Measurements from ENCODE around the gene CLEC19A.

CLEC19A gene

DNA sequence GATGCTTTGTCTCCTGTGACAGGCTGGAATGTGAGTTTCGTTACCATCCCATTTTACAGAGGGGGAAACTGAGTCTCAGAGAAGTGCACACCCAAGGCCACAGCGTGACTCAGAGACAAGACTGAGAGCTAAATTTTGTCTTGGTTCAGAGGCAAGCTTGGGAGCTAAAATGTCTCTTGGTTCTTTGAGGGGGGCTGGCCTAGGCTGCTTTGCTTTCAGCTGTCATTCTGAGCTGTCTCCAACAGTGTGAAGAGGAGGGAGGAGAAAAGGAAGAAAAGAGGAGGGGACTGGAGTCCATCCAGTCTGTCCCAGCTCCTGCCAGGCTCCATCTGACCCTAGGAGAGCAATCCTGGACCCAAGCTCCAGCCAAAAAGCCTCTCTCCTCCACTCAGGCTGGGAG is at the start of gene CLEC19A:
Gene CLEC19A (plus strand): TSS at position 301 of the 400 bp plus-strand sequence. CDS start 121 bp downstream, outside the sequence.
- DNase-seq: no peak

DNA sequence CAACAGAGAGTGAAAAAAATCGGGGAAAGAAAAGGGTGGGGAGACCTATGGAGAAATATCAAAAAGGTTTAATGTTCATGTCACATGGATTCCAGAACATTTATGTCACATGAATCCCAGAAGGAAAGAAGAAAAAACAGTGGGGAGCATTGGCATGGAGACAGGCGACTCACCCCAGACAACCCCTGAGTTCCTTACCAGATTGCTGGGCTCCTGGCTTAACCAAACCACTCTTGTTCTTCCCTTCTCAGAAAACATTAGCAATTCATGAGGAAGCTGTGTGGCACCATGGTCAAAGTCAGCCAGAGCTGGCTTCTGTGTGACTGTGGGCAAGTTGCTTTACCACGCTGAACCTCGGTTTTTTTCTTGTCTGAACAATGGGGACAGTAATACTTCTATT is 49.6 kb upstream of the CLEC19A start:
- no peak for DNase-seq

DNA sequence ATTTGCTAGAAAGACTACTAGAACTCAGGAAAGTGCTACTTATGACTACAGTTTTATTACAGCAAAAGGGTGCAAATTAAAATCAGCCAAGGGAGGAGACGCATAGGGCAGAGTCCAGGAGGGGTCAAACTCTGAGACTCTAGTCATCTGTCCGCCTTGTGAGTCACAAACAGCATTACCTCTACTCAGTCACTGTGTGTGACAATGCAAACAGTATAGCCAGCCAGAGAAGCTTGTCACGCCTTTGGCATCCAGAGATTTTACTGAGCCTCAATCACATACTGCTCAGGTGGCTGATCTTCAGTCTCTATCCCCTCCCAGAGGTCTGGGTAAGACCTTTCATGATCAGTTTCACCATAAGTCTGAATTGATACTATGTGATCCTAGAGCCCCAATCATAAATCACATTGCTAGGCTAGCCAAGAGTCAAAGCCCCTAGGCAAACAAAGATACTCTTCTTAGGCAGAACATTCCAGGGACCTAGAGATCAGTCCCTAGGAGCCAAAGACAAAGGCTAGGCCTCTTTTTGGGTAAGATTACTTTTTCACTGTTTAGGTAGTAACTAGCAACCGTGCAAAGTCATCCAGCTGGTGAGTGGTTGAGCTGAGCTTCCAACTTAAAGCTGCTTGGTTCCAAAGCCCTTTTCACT is 48.8 kb upstream of the CLEC19A start:
- DNase-seq: no peak

DNA sequence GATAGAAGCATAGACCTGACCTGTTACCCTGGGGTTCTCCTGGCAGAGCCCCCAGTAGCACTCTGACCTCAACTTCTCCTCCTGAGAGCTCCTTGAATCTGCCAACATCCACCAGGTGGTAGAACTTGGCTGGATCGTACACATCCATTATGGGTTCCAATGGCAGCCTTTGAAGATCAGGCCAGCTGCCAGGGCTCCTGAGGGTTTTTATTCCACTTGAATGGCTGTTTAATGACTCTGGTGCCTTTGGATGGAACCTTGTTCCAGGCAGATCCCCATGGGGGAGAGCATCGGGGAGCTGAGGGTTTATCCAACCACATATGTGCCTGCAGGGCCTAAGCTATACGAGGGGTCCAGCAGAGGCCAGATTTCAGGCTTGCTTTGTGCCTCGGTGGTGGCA is 47.1 kb upstream of the CLEC19A start:
- DNase-seq: no peak

DNA sequence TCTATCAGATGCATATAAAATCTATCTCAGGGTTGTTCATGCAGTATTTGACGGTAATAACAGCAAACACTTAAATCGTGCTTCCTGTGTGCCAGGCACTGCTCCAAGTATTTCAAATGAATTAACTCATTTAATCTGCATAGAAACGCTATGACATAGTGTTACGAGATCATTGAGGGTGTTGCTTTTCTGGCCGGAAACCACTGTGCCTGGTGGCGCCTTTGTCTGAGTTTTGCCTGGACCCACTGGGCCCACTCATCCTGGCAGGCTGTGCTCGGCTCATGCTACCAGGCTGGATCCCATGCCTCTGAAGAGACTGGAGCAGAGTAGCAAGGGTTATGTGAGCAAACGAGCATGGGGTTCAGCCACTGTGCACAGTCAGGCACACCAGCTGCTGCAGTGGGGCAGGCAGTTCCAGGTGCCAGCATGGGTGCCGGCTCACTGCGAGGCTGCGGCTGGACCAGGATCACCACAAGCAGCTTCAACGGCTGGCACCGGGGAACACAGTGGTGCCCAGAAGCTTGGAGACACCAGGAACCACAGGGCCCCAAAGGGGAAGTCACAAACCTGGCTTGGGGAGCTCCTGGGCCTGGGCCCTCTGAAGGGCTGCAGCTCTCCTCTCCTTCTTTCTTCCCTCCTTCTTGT is 45.9 kb upstream of the CLEC19A start:
- DNase-seq: no peak

DNA sequence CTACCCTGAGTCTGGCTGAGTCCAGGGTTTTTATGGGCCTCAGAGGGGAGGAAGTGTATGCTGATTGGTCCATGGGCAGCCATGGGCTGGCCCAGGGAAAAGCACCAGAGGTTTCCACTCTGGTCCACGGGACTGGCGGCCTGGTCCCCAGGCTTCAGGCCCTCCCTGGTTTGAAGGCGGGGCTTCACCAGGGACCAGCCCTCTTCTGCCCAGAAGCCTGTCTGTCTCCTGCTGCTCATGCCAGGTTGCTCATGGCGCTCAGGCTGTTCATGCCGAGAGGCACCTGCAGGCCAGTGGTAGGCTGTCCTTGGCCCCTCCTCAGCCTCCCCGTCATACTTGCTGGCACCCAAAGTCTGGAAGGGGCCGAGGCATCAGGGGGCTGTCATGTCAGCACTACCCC is 45.0 kb upstream of the CLEC19A start:
- no peak for DNase-seq

DNA sequence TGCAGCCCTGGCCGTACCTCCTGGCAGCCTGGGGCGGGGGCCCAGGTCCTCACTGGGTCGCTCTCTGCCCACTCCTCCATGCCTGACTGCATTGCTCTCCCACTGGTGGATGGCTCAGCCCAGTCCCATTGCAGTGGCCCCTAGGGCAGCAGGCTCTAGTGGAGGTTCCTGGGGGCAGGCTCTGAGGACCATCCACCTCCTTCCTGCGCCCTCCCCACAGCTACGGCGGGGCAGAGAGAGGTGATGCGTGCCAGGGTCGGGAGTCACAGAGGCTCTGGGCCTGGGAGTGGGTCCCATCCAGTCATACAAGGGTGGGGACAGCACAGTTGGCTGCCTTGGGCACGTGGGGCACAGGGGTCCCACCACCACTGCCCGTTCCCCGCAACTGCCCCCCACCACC is 44.0 kb upstream of the CLEC19A start:
- DNase-seq: no peak

DNA sequence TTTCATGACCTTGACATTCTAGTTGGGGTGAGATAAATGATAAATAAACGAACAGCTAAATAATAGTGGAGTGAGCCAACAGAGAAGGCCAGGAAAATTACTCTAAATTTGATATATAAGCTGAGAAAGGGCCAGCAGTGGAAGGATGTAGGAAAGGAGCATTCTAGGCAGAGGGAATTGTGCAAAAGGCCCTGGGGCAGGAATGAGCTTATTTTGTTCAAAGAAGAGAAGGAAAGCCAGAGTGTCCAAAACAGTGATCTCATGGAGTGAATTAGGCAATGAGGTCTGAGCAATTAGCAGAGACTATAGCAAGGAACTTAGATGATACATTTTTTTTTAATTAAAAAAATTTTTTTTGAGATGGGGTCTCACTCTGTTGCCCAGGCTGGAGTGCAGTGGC is 43.3 kb upstream of the CLEC19A start:
- no peak for DNase-seq

DNA sequence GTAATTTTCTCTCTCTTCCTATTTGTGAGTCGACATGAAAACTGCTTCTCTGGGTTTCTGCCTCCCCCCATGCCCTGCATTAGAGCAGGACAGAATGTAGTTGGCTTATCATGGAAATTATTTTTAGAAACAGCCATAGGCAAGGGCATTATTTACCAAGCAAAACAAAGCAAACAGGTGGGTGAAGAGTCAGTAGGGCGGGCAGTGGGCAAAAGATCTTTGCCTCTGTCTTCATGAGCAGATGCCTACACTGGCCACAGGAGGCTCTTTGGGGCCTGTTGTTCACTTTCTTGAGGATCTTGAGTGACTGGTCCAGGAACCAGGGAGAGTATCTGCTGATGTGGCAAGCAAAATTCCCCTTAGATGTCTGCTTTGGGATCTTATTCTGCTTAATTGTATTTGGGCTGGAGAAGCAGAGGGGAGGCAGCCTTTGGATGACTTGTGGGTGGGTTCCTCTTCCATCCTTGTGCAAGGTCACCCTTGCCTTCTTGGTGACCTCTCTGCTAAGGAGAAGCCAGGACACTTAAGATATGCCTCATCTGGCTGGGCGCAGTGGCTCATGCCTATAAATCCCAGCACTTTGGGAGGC is 42.5 kb upstream of the CLEC19A start:
- no peak for DNase-seq

DNA sequence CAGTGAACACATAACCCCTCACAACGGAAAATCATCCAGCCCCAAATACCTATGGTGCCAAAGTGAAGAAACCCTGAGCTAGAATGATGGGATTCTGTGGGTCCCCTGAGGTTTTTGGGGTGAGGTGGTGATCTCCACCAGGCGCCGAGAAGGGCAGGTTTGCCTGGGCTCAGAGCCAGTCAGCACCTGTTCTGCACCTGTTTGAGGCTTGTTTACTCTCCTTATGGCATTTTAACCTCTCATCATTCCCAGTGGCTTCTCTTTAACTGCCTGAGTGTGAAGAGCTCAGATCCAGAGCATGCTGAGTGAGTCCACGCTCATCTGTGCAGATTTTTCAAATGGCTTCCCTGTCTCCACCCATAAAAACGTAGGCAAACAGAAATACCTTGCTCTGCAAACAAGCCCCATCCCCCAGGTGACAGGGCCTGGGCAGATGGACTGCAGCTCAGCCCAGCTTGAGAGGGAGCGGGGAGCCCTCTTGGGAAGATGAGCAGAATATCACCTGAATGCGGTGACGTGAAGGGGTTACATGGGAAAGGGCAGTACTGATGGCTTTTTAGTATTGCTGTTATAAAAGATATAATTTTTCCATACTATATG is 40.1 kb upstream of the CLEC19A start:
- no peak for DNase-seq

DNA sequence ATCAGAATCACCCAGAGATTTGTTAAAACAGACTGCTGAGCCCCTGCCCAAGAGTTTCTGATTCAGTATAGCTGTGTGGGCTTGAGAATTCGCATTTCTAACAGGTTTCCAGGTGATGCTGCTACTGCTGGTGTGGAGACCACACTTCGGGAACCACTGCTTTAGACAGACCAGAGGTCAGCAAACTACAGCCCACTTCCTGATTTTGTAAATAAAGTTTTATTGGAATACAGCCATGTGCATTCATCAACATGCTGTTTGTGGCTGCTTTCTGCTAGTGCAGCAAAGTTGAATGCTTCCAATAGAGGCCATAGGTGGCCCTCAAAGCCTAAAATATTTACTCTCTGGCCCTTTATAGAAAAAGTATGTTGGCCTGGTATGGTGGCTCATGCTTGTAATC is 32.6 kb upstream of the CLEC19A start:
- DNase-seq: no peak

DNA sequence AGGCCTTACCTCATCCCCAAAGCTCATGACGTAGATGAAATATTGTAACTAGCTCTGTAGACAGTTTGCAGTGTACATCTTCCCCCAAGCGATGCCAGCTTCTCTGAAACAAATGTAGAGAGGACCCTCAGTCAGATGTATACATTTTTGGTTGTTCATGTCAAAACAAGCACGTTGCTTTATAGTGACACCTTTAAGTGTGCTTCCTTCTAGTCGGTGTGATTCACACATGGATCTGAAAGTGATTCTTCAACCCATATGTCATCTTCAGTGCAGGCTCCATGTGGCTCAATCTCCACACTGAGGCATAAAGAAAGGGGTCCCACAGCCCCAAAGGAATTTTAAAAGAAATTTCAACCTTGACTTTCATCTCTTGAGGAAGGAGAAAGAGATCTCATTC is 30.9 kb upstream of the CLEC19A start:
- DNase-seq: no peak

DNA sequence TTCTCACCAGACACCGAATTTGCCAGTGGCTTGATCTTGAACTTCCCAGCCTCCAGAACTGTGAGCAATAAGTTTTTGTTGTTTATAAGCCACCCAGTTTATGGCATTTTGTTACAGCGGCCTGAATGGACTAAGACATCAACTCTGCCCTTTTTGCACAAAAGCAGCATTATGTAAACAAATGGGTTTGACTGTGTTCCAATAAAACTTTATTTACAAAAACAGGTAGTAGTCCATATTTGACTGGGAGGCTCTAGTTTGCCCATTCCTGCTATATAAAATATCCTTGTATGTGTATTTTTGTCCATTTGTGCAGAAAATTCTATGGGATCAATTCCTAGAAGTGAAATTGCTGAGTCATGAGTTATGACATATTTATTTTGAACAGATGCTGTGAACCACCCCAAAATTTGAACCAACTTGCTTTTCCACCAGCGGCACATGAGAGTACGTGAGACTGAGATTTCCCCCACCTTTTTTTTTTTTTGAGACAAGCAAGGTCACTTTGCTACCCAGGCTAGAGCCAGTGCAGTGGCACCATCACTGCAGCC is 21.3 kb upstream of the CLEC19A start:
- no peak for DNase-seq

DNA sequence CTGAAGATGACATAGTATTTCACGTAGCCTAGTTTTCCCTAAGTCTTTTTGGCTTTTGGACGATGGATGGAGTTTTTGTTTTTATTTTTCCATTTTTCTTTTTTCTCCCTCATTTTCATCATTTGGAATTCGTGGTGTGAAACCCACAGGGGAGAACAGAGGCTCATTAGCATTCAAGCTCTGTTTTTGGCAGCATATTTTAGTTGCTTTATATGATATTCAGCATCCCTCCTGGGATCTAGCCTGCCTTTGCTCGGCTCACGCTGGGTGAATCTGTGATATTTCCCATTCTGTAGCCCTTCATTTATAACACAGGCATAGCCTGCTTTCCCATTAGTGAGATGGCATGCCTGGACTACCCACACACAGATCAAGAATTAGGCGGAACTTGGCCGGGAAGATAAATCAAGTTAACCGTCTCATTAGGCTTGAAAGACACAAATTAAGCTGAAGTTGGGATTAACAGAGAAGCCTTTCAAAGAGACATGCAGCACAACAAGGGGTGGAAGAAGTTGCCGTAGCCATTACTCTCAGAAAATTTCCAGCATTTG is 20.1 kb upstream of the CLEC19A start:
- no peak for DNase-seq

DNA sequence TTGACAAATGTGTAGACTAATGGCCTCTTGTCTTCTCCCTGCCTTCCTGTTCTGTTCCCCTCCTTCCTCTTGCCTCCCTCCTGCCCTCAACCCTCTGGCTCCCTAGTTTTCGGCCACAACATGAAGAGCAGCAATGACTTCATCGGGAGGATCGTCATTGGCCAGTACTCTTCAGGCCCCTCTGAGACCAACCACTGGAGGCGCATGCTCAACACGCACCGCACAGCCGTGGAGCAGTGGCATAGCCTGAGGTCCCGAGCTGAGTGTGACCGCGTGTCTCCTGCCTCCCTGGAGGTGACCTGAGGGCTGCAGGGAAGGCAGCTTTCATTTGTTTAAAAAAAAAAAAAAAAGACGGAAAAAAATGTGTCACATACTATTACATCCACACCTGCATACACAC is 18.8 kb upstream of the CLEC19A start:
- no peak for DNase-seq

DNA sequence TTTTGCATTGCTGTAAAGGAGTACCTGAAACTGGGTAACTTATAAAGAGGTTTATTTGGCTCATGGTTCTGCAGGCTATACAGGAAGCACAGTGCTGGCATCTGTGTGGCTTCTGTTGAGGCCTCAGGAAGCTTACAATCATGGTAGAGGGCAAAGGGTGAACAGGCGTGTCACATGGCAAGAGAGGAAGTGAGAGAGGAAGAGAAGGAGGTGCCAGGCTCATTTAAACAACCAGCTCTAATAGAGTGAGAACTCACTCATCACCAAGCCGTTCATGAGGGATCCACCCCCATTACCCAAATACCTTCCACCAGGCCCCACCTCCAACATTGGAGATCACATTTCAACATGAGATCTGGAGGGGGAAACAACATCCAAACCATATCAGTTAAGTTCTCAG is 16.4 kb upstream of the CLEC19A start:
- DNase-seq: no peak

DNA sequence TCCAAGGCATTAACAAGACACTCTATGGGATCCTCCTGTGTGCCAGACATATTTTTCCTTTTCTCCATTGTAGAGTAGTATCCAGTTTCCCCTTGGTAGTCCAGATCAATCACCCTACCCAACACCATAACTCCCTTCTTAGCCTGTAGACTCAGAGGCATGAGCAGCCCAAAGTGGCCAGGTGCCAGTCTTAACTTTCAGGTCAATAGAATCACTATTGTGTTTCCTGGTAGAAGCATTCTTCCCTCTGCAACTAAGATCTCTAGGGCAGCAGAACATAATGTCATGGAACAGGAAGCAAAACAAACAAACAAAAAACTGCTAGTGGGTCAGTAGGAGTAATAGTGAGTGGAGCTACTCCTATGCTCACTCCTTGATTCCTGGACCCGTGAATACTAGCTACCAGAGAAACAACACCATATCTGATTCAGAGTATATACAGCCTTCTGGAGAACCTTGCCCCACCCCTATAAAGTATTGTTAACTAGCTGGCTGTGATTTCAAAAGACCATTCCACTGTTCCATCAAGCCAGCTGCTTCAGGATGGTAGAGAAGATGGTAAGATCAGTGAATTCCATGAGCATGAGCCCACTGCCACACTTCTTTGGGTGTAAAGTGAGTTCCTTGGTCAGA is 11.2 kb upstream of the CLEC19A start:
- DNase-seq: no peak

DNA sequence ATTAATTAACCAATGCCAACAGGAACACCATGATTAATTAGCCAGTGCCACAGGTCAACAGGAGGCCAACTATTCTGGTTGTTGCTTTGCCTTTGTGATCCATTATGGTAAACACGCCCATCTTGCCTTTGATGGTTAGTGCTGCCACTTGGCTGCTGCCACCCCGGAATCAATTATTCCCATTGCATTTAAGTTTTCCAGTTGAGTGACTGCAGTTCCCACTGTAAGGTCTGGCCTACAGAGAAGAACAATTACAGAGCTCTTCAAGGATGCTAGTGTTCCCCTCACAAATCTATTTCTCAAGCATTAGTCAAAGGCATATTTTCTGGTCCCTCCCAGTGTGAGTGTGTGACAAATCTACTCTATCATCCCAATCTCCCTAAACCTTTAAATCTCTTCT is 7.1 kb upstream of the CLEC19A start:
- DNase-seq: no peak

DNA sequence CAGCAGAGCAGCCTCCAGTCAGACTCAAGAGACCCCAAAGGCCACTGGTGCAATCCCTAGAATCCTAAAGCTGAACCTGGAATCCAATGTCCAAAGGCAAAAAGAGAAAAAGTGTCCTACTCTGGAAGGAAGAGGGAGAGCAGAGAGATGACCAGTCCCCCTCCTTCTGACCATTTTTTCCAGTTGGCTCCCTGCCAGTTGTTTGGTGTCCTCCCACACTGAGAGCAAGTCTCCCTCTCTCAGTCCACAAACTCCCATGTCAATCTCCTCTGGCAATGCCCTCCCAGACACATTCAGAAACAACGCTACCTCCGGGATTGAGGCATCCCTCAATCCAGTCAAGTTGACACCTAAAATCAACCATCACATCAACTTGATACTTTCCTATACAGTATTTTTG is 4.3 kb upstream of the CLEC19A start:
- no peak for DNase-seq

DNA sequence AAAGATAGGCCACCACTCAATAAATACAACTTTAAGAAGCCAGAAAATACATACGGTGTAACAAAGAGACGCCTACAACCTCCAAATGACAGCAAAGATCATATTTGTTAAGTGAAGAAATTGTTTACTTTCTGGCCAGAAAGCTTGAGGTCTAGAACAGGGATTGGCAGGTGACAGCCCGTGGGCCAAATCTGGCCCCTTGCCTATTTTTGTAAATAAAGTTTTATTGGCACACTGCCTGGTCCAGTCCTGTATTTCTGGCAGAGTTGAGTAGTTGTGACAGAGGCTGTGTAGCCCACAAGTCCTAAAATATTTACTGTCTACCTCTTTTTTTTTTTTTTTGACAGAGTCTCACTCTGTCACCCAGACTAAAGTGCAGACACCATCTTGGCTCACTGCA is 3.4 kb upstream of the CLEC19A start:
- no peak for DNase-seq

DNA sequence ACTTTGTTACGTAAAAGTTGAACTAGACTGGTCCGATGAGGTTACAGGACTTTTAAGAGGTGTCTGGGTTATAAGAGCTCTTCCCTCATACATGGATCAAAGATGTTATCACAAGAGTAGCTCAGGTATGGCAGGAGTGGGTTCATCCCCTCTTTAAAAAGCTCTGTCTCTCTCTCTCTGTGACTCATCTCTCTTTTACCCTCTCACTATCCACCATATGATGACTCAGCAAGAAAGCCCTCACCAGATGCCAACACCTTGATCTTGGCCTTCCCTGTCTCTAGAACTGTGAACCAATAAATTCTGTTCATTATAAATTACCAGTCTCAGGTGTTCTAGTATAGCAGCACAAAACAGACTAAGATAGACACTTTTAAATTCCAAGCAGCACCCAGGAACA is 1.9 kb upstream of the CLEC19A start:
- no peak for DNase-seq

DNA sequence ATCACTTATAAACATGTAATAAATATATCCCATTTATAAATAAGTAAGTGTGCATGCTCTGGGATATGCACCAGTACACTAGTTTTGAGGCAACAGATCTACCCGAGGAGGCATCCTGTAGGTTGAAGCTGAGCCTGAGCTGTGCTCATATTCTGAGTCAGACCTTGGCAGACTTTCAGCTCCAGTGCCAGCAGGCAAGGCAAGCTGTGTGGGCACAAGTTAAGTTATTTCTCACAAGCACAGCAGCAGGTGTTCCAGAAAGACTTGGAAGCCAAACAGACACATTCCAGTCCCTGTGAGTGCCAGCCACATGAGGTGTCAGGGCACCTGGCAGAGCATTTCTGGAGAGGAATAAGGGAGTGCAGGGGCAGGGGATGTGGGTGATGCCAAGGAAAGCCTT is 1.3 kb upstream of the CLEC19A start:
- no peak for DNase-seq

DNA sequence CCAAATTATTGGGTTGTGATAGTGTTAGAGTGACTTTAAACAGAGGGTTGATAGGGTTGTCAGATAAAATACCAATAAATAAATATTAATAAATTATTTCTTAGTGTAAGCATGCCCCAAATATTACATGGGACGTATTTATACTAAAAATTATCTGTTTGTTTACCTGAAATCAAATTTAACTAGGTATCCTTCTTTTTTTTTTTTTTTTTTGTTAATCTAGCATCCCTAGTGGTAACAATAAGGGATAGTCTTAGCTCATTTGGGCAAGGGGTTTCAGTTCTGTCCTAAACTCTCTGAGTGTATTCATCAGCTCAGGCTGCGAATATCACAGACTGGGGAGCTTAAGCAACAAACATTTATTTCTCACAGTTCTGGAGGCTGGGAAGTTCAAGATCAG is 1.3 kb downstream of the CLEC19A start:
- DNase-seq: no peak
